DND-41 (cell line): ENCODE results near the gene BDNF.

Experiments
- EZH2 ChIP-seq: IDR thresholded peaks from 3 replicates; pipeline ENCODE4 v1.6.1; 2012; ENCODE audit warnings: borderline replicate concordance, low read depth, mild to moderate bottlenecking, moderate library complexity, low read length, inconsistent platforms; ENCODE audit not compliant: severe bottlenecking
- TF ChIP-seq, protein P1 (sequence below): IDR thresholded peaks from 2 replicates; pipeline ENCODE4 v1.5.1; 2012; ENCODE audit warnings: borderline replicate concordance, low read length, moderate library complexity, mild to moderate bottlenecking; ENCODE audit not compliant: poor library complexity, severe bottlenecking; ENCODE audit errors: extremely low read depth

DNA sequence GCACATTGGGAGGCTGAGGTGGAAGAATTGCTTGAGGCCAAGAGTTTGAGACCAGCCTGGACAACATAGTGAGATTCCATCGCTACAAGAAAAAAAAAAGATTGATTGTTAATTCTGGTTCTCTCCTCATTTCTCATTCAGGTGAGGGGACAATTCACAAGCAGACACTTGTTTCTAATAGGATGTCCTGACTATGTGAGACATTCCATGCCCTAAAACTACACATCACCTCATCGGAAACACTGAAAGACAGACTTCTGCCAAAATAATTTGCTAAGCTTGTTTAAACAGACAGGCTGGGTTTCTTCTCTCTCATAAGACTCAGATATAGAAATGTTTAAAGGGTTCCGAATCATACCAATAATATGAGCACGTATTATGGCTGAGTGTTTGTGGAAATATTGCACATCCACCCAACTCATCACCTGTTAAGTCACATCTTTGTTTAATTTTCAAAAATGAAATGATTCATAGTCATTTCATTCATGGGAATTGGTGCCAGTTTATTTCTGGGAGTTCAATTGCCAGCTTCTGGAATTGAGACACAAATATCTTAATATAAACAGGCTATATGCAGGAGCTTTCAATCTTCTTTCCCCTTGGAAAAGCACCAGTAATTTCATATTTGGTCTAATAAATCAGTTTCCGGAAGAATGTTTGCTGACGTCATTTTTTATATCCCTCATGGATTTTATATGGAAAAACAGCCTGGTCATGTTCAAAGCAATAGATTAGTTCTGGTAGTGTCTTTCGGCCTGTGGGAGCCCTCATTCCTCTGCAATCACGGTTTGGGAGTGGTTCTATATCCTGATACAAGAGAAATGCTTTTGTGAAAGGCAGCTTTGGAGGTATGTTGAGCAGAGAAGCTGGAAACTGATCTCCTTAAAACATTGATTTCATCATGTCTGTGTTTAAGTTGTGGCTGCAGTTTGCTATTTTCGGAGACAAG lies 87.0 kb downstream of the BDNF start:
- TF ChIP-seq, protein P1, sequence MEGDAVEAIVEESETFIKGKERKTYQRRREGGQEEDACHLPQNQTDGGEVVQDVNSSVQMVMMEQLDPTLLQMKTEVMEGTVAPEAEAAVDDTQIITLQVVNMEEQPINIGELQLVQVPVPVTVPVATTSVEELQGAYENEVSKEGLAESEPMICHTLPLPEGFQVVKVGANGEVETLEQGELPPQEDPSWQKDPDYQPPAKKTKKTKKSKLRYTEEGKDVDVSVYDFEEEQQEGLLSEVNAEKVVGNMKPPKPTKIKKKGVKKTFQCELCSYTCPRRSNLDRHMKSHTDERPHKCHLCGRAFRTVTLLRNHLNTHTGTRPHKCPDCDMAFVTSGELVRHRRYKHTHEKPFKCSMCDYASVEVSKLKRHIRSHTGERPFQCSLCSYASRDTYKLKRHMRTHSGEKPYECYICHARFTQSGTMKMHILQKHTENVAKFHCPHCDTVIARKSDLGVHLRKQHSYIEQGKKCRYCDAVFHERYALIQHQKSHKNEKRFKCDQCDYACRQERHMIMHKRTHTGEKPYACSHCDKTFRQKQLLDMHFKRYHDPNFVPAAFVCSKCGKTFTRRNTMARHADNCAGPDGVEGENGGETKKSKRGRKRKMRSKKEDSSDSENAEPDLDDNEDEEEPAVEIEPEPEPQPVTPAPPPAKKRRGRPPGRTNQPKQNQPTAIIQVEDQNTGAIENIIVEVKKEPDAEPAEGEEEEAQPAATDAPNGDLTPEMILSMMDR, result no peak
- no peak for TF ChIP-seq EZH2
